GM18868 (cell line): ENCODE measurements around the gene PTTG1IP.

Experiments used
- ATAC-seq: cut with Tn5 transposase; IDR thresholded peaks from one replicate; pipeline ENCODE4 v1.9.1; 2021; ENCODE audit warnings: mild to moderate bottlenecking, moderate library complexity; ENCODE audit not compliant: unreplicated experiment

The PTTG1IP gene

DNA sequence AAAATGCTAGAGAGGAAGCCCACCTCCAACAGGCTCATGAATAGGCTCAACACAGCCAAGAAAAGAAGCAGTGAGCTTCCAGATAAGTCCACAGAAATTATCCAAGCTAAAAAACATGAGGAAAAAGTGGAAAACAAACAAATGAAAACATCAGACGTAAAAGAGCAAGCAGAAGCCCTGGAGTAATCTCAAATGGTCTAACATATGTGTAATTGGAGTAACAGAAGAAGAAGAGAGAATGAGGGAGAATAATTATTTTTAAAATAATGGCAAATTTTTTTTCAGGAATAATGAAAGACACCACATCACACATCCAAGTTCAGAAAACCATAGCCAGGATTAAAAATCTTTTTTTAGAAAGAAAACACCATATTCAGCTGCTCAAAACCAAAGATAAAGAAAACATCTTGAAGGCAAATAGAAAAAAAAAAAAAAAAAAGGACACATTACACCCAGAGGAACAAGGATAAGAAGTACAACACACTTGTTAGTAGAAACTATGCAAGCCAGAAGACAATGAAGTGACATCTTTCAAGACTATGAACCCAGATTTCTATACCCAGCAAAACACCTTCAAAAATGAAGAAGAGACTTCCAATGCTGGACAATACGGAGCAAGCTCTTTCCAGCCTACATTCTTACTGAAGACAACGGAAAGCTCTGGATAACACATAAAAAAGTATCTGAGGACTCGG is 45.0 kb downstream of the PTTG1IP start:
- no peak for ATAC-seq

DNA sequence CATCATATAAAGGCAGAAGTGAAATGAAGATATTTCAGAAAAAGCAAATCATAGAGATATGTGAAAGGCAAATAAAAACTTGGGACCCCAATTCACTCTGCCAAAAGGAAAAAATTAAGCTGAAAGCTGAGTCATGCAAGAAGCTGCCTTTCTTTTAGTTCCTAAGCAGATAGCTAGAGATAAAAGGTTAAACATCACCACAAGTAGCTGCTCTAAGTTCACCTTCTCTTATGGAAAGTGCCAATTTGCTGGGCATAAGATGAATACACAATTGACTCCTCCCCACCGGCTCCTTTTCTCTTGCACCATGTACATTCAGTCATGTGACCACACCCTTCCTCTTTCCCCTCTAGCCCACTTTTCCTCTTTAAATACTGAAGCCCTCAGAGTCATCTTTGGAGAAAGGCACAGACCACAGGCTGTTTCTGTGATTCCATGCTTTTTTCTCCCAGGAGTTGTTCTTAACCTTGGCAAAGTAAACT is 50.3 kb downstream of the PTTG1IP start:
- no peak for ATAC-seq

DNA sequence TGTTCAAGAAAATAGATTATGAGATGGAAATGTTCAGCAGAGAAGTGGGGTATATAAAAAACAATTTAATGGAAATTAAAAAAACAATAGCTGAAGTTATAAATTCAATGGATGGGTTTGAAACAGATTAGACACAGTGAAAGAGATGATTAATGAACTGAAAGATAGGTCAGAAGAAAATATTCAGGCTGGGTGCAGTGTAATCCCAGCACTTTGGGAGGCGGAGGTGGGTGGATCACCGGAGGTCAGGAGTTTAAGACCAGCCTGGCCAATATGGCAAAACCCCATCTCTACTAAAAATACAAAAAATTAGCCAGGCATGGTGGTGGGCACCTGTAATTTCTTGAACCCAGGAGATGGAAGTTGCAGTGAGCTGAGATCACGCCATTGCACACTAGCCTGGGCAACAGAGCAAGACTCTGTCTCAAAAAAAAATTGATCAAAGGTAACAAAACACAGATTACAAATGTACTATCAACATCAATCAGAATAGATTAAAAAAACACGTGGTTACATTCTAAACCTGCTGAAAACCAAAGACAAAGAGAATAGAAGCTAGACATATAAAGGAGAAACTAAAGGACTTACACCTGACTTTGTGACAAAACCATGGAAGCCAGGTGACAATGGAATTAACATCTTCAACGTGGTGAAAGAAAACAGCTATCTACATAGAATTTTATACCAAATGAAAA is 50.9 kb downstream of the PTTG1IP start:
- ATAC-seq: no peak

DNA sequence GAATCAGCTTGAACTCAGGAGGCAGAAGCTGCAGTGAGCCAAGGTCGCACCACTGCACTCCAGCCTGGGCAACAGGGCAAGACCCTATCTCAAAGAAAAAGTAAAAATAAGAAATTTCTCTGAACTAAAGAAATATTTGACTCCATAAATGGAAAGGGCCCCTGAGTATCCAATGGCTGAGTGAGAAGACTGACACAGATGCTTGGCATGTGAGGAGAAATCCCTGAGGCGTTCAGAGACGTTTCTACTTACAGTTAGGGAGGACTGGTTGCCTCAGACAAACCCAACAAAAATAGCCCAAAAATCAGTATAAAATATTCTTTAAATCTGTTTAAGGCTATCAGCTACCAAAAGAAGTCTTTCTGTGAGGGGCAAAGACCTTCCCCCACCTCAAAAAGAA is 52.6 kb downstream of the PTTG1IP start:
- no peak for ATAC-seq

DNA sequence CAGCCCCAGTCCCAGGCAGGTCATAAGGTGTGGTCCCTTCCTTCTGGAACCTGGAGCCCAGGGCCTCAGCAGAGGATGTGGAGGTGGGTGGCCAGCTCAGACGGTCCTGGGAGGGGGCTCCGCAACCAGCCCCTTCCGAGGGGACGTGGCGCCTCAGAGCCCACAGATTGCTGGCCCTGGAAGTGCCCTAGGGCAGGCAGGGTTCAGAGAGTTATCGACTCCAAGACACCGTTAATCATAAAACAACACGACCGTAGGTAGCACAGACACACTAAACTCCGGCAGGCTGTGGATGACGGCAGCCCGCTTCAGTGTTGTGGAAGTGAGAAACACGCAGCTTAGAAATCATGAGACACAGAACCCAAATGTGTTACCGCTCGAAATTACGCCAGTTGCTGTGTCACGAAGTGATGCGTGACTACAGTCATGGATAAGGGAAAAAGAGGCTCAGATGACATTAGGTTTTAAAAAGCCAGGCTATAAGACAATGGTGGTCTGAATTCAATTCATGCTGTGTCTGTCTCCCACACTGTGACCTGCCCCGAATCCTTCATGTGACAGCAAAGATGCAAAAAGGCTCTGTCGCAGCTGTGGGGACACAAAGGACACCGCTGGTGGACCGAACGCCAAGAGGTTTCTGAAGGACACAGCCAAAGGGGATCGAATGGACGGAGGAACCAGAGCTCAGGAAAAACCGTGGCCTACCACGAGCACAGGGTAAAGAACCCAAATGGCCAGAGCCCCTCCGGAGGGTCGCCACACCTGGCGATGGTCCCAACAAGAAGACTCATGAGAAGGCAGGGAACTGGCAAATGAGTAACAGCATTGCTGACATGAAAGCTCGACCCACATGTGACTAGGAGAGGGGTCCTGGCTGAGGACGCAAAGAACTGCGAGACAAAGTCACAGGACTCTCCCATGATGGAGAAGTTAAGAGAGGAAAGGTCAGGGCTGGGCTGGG is 53.9 kb downstream of the PTTG1IP start:
- no peak for ATAC-seq

DNA sequence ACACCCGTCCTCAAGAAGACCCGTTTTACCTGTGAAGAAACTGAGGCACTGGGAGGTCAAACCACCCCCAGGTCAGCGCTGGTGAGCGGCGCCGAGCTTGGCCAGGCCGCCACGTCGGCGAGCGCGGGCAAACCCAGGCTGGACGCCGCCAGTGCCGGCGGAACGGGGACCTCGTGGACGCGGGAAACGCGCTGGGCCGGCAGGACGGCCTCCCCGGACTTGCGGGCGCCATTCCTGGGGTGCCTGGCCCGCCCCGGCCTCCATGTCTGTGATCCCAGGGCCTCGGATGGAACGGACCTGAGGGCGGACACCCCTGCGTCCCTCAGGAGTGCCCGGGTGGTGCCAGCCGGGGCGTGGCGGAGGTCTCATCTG is 54.9 kb downstream of the PTTG1IP start:
- ATAC-seq: no peak

DNA sequence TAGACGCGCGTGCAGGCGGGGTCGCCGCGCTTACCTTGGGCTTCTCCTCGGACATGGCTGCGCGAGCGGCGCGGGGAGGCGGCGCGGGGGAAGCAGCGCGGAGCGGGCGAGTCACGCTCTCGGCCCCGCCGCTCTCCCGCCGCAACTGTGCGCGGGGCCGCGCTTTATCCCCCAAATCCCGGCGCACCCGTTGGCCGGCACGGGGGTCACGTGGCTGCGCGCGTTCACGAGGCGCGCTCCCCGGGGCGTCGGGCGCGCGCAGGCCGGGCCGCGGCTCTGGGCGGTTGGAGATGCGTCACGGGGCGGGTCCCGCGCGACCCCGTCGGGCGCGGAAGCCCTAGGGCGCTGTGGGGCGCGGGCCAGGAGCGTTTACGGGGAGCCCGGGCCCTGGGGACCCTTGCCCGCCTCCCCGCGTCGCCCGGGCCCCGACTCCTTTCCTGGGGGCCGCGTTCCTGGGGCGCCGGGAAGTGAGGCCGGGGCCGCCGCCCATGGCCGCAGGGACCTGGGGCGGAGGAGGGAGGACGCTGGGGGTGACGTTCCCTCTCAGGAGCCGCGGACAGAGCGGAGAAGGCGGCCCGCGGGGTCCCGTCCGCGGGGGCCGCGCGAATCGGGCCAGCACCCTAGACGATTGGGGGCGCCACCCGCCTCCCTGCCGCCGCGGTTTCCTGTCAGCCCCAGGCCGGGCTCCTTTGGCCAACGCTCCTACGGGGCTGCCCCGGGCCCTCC is 55.4 kb downstream of the PTTG1IP start, which contains the start of gene SUMO3:
Gene SUMO3, minus strand, starts transcription at position 149 of the 726 bp plus-strand sequence. Its CDS starts 94 bp downstream, at position 55.
- peak; percentile 59 for ATAC-seq

DNA sequence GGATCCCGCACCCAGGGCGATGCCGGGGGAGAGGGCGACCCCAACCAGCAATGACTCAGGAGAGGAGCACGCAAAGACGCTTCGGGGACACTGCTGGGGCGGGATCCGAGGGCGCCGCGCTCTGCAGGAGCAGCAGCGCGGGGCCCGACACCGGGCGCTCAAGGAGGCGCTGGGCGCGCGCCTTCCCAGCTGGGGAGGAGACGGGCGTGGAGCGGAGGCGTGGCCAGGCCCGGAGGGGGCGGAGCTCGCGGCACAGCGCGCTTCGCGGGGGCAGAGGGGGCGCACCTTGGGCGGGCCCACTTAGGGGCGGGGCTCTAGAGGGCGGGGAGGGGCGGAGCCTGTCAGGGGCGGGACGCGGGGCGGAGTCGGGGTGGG is 56.0 kb downstream of the PTTG1IP start:
- peak; percentile 71 for ATAC-seq

DNA sequence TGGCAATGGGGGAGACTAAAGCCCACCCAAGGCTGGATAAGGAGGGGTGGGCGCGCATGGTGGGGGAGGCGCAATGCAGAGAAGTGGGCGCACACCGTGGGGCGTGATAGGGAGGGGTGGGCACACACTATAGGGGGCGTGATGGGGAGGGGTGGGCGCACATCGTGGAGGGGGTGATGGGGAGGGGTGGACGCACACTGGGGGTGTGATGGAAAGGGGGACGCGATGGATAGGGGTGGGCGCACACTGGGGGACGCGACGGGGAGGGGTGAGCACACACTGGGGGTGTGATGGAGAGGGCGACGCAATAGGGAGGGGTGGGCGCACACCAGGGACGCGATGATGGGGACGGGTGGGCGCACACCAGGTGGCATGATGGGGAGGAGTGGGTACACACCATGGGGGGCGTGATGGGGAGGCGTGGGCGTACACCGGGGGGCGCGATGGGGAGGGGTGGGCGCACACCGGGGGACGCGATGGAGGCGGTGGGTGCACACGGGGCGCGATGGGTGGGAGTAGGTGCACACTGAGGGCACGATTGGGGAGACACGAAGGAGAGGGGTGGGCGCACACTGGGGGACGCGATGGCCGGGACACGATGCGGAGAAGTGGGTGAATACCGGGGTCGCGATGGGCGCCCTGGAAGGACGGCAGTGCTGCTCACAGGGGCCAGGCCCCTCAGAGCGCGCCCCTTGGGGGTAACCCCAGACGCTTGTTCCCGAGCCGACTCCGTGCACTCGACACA is 56.6 kb downstream of the PTTG1IP start:
- no peak for ATAC-seq

DNA sequence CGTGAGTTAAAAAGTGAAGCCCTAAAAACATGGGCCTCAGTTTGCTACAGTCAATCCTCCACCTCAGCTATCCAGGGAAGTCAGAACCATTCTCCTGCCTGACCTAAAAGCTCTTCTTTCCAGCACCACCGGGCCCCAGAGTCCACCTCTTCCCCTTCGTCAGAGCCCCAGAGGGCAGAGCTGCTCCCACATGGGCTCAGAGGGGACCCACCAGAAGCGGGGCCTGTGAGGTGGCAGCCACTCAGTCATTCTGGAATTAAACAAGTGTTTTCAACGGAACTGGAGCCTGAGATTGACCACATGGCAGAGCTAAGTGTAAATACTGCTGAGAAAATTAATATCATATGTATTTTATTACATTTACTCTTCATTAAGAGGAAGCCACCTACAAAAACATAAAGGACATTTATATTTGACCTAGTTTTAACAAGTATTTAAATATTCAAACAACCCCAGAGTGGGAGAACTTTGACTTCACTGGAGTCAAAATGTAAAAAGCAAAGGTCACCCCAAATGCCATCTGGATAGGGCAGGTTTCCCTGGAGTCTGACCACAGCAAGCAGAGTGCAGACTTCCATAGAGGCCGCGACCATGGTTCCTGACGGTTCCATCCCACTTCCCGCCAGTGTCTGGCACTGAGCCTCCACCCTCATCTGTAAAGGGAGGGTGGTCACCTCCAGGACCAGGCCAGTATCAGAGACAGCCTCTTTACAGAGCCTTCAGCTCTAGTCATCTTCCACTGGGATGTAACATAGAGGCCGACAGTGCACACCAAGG is 57.5 kb downstream of the PTTG1IP start:
- no peak for ATAC-seq

DNA sequence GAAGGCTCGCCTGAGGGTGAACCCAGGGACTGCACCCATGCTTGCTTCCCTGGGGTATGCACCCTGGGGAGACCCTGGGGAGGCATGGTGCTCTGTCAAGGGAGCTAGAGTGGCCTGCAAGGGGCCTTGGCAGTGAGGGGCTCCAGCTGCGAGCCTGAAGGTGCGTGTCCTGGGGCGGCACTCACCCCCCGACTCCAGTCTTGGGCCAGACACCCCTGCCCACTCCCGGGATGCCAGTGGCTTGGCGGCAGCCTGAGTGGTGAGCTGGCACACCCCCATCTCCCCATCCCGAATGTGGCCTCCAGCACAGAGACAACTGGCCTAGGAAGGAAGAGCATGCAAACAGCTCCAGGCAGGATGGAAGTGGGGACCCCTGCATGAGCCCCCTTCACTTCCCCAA is 58.3 kb downstream of the PTTG1IP start:
- ATAC-seq: no peak

DNA sequence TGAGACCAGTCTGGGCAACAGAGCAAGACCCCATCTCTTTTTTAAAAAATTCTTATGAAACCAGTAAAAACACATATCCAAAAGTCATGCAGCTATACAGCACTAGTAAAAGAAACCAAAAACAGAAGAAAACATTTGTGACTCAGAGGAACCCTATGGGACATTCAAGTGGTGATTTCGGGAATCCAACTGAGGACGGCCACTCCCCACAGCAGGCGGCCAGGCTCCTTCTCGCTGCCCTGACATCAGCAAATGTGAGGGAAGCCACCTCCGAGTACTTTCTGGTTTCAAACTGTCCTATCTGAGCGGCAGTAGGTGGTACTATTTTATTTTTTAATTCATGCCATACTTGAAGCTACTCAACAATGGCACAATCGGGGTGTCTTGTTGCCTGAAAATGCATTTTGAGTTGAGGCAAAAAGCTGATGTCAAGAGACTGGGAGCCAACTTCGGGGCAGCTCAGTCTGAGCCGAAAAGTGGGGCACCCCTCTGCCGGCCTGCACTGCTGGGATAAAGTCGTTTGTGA is 58.9 kb downstream of the PTTG1IP start:
- ATAC-seq: no peak

DNA sequence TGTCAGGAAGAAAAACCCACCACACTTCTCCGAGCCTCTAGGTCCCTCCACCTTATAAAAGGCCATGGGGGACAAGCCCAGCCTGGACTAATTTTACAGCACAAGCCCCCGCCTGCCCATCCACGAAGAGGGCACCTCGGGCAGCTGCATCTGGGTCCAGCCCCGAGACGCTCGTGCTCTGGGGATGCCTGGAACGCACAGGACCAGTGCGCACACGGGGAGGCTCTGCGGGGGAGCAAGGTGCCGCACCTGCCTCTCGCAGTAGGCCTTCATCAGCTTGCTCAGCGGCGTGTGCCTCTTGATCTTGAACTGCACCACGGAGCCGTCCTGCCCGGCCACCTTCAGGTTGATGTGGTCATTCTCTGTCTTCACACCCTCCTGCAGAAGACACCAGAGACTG is 59.8 kb downstream of the PTTG1IP start:
- ATAC-seq: no peak

DNA sequence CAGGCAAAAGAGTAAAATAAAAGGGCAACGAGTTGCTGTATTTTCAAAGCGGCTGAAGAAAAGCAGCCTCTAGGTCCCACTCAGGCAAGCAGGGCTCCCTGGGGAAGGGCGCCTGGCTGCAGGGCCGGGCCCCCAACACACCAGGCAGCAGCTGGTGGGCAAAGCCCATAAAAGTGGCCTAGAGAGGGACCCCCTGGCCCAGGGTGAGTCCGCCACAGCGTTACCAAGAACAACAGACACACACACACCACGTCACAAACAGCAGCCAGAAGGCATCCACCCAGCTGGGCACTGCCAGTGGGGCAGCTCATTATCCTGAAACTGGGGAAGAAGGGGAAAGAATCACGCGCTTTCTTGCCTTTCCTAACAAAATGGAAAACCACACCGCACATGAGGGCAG is 60.3 kb downstream of the PTTG1IP start:
- ATAC-seq: no peak

DNA sequence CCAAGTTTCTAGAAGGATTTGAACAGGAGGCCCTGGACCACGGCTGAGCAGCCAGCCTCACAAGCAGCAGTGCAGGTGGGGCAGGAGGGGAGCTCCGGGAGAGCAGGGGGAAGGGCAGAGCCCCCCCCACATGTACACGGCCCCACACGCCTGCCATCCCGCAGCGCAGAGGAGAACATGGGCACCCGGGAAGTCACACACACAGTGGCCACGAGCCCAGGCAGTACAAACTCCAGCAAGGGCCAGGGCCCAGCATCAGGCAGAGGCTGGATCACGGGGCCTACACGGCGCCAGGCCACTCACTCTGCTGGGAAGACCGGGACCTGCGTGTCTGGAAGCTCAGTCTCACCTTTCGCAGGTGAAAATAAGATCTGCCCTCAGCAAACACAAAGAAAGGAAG is 60.9 kb downstream of the PTTG1IP start:
- ATAC-seq: no peak

DNA sequence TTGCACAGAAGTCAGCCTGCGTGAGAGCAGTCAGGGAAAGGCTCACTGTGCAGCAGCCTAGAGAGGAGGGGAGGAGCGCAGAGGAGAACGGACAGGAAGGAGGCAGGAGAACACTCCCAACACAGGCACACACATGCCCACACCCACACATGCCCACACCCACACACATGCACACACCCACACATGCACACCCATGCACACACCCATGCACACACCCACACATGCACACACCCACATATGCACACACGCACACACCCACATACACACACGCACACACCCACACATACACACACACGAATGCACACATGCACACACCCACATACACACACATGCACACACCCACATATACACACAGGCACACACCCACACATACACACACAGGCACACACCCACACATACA is 62.7 kb downstream of the PTTG1IP start:
- no peak for ATAC-seq

DNA sequence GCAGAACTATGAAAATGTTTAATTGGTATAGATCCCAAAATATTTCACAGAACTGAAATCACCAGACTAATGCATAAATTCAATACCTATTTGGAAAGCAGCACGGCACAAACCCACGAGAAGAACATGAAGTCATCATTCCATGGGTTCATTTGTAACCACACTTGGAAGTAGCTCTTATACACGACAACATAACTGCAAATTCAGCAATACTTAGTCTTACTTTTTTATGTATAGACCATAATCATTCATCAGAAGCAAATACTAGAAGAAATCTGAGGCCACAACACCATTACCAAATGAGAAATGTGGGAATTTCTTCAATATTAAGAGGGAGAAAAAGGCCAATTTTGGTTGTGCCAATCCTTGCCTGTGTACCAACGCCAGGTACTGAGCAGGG is 67.6 kb downstream of the PTTG1IP start:
- no peak for ATAC-seq

DNA sequence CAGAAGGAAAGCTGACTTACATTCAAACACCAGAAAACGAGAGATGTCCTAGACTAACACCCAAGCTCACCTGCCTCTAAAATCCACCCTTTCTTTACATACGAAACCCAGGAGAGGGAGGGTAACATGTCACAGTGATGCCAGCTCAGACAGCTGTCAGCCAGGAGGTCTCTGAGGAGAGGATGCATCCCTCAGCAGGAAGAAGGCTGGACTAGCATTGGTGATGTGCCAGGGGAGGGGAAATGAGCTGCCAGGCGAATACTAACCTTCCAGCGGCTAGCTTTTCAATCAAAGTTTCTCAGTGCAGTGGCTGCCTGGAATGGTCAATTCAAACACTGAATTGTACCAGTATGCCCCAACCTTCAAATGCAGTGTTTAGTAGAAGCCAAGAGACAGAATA is 68.3 kb downstream of the PTTG1IP start:
- ATAC-seq: no peak

DNA sequence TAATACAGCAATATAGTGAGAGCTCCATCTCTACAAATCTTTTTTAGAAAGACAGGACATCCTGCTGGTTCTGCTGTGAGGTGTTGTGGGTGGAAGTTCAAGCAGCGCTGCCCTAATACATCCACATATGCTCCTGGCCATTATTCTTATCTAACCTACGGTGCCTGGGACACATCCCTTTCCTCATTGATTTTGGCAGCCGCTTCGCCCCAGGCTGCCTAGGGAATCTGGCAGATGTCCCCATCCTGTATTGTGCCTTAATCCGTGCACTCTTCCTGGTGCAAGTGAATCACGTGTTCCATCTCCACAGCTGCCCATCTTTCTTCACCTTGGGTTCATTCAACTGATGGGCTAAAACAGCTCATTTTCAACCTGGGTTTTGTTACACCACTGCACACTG is 68.7 kb downstream of the PTTG1IP start:
- ATAC-seq: no peak
